ENCODE results near the gene LSM12. TPM values are rescaled to one million over a fixed set of nuclear protein-coding genes. Genes with fewer than 3 reads are reported as not detected.
"Not testable (repeated sequence)": the region's sequence is repeated elsewhere in the genome, so short reads cannot be mapped to it uniquely, and the experiment has no call there.

LSM12 gene
- total RNA-seq, 2 experiments from 2014 or later: 68.3 to 76.8 TPM

- not testable (repeated sequence) for H3K4me3 Mint-ChIP-seq; H3K27ac Mint-ChIP-seq; H3K27me3 Mint-ChIP-seq; H3K9me3 Mint-ChIP-seq (ENCODE audit: low read depth); ATAC-seq; DNase-seq
- CTCF ChIA-PET: interaction anchor here (1.3 kb wide), 1 partner anchor 8 kb away, joined by 4 read pairs; no protein-coding TSS in a partner anchor
- H3K36me3 Mint-ChIP-seq: peaks cover 29% of the 10 kb centered on the region
- peaks cover 14% of the 10 kb centered on the region for H3K4me1 Mint-ChIP-seq
Observed at GRCh38 chr17:44034688-44035087, 31.8 kb downstream of the LSM12 start.

DNA sequence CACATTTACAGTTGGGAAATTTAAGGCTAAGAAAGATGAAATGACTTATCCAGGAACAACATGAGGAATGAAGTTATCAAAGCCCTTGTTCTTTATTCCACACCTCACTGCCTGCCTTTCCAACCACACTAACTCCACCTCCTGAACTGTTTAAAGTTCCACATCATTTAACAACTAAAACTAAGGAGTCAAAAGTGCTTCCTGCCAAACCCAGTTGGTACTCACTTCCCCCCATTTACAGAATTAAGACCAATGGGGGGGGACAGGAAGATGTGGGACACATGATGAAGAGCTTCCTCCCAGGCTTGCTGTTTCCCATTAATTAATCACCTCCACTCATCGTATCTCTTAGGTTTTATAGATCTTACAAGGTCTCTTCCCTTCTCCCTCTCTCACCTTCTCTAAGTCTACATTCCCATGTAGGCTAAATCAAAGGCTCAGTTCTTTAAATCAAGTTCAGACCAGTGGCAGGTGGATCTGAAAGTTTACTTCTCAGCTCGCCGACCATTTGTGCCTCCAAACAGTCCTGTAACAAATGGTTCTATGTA lies 32.5 kb downstream of the LSM12 start:
- CTCF ChIA-PET: interaction anchor here (1.3 kb wide), 1 partner anchor 9 kb away, joined by 4 read pairs; no protein-coding TSS in a partner anchor
- Mint-ChIP-seq H3K27me3 (no peaks in the 10 kb centered on the region), H3K27ac (peak overlapping the region; percentile 71), H3K4me1 (peaks cover 20% of the 10 kb centered on the region), H3K9me3 (ENCODE audit: low read depth) (no peaks in the 10 kb centered on the region), H3K36me3 (peaks cover 27% of the 10 kb centered on the region), H3K4me3 (no peak overlapping the region)
- ATAC-seq (peak; percentile 23), DNase-seq (no peak)

- no peaks in the 10 kb centered on the region for H3K9me3 Mint-ChIP-seq (ENCODE audit: low read depth)
- H3K36me3 Mint-ChIP-seq: peaks cover 22% of the 10 kb centered on the region
- peaks cover 20% of the 10 kb centered on the region for H3K4me1 Mint-ChIP-seq
- peak overlapping the region; percentile 18 for H3K27ac Mint-ChIP-seq
- no peak overlapping the region for H3K4me3 Mint-ChIP-seq
- no peaks in the 10 kb centered on the region for H3K27me3 Mint-ChIP-seq
- CTCF ChIA-PET: interaction anchor here (1.8 to 2.9 kb wide), 2 partner anchors 11 to 152 kb away, joined by 4 to 11 read pairs; no protein-coding TSS in a partner anchor
- no peak for ATAC-seq
- no peak for DNase-seq
Observed at GRCh38 chr17:44030482-44030881, 36.0 kb downstream of the LSM12 start.

DNA sequence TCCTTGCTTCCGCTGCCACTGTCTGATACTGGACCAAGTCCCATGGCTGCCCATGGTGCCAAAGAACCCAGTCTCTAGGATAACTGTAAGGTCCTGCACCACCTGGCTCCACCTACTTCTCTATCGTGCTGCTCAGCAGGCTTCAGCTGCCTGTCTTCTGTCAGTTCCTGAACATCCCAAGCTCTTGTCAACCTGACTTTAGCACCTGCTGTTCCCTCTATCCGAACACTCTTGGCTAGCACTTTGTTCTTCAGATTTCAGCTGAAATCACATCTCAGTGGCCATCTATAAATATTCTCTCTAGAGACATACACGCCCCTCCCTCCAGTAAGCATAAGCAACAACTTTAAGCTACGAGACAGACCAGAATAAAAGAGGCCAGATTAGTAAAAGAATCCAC lies 36.7 kb downstream of the LSM12 start:
- no peaks in the 10 kb centered on the region for H3K9me3 Mint-ChIP-seq (ENCODE audit: low read depth)
- DNase-seq (no peak), ATAC-seq (no peak)
- CTCF ChIA-PET: interaction anchor here (1.1 to 2.9 kb wide), 3 partner anchors 12 to 151 kb away, joined by 4 to 11 read pairs (median 4); no protein-coding TSS in a partner anchor
- no peak overlapping the region for H3K27ac Mint-ChIP-seq
- no peaks in the 10 kb centered on the region for H3K27me3 Mint-ChIP-seq
- no peak overlapping the region for H3K4me3 Mint-ChIP-seq
- H3K36me3 Mint-ChIP-seq: peaks cover 20% of the 10 kb centered on the region
- peaks cover 20% of the 10 kb centered on the region for H3K4me1 Mint-ChIP-seq

- H3K9me3 Mint-ChIP-seq (ENCODE audit: low read depth): no peaks in the 10 kb centered on the region
- CTCF ChIA-PET: interaction anchor here (1.7 to 3.4 kb wide), 2 partner anchors 16 to 264 kb away, joined by 4 to 14 read pairs; no protein-coding TSS in a partner anchor
- ATAC-seq (no peak), DNase-seq (no peak)
- no peaks in the 10 kb centered on the region for H3K36me3 Mint-ChIP-seq
- H3K4me1 Mint-ChIP-seq: peaks cover 9% of the 10 kb centered on the region
- no peak overlapping the region for H3K4me3 Mint-ChIP-seq
- no peaks in the 10 kb centered on the region for H3K27me3 Mint-ChIP-seq
- no peak overlapping the region for H3K27ac Mint-ChIP-seq
Observed at GRCh38 chr17:44024853-44025252, 41.6 kb downstream of the LSM12 start.

DNA sequence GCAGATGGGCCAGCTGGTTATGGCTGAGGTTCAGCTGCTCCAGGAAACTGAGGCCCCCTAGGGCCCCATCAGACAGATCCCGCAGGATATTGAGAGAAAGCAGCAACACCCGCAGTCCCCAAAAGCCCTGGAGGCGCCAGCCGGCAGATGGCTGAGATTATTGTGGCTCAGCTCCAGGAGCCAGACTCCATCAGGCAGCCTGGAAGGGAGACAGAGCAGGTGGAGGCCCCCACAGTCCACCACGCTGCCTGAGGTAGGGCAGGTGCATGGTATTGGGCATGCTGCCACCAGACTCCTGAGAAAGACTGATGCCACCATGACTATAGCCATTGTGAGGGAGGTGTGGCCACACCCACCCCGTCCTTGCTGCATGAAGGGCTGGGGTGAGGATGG lies 42.2 kb downstream of the LSM12 start:
- ATAC-seq (no peak), DNase-seq (no peak)
- Mint-ChIP-seq H3K27ac (no peak overlapping the region), H3K4me3 (no peak overlapping the region), H3K4me1 (peaks cover 4% of the 10 kb centered on the region), H3K36me3 (no peaks in the 10 kb centered on the region), H3K27me3 (no peaks in the 10 kb centered on the region), H3K9me3 (ENCODE audit: low read depth) (no peaks in the 10 kb centered on the region)
- CTCF ChIA-PET: interaction anchor here (1.7 to 3.4 kb wide), 2 partner anchors 17 to 263 kb away, joined by 4 to 14 read pairs; no protein-coding TSS in a partner anchor

DNA sequence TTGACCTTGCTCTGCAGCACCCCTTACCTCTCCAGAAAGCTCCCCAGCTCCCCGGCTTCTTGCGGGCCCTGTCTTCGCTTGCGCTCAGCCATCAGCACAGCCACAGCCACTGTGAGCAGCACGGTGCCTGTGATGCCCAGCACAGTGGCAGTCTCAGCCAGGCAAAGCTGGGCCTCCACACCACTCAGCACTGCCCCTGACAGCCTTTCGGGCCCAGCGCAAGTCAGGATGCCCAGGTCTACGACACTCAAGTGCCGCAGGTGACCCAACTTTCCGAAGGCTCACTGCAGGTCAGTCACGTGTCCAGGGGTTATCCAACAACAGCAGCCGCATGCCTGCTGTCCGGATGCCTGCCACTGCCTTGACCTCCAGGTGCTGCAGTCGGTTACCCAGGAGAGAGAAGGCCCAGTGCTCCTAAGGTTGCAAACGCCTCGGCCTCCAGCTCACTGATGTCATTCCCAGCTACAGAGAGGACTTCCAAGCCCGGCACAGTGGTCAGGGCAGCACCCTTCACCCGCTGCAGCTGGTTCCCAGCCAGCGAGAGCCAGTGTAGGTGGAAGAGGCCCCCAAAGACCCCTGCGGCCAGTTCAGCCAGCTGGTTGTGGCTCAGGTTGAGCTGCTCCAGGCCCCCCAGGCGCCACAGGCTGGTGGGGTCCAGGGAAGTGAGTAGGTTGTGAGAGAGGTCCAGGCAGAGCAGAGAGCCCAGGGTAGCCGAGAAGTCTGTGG lies 42.8 kb downstream of the LSM12 start:
- Mint-ChIP-seq H3K36me3 (no peaks in the 10 kb centered on the region), H3K9me3 (ENCODE audit: low read depth) (no peaks in the 10 kb centered on the region), H3K4me3 (no peak overlapping the region), H3K27ac (no peak overlapping the region), H3K4me1 (no peaks in the 10 kb centered on the region), H3K27me3 (no peaks in the 10 kb centered on the region)
- no peak for DNase-seq
- CTCF ChIA-PET: interaction anchor here (1.6 to 3.4 kb wide), 3 partner anchors 17 to 262 kb away, joined by 4 to 14 read pairs (median 4); no protein-coding TSS in a partner anchor
- no peak for ATAC-seq

- H3K9me3 Mint-ChIP-seq (ENCODE audit: low read depth): no peaks in the 10 kb centered on the region
- H3K27me3 Mint-ChIP-seq: no peaks in the 10 kb centered on the region
- no peaks in the 10 kb centered on the region for H3K4me1 Mint-ChIP-seq
- DNase-seq (no peak), ATAC-seq (no peak)
- no peak overlapping the region for H3K27ac Mint-ChIP-seq
- no peak overlapping the region for H3K4me3 Mint-ChIP-seq
- no peaks in the 10 kb centered on the region for H3K36me3 Mint-ChIP-seq
- CTCF ChIA-PET: interaction anchor here (1.6 to 3.4 kb wide), 2 partner anchors 19 to 78 kb away, joined by 4 to 14 read pairs; no protein-coding TSS in a partner anchor
Observed at GRCh38 chr17:44022246-44022645, 44.2 kb downstream of the LSM12 start.

- not testable (repeated sequence) for H3K4me3 Mint-ChIP-seq; DNase-seq; H3K36me3 Mint-ChIP-seq; ATAC-seq; H3K4me1 Mint-ChIP-seq; H3K27ac Mint-ChIP-seq; H3K27me3 Mint-ChIP-seq; H3K9me3 Mint-ChIP-seq (ENCODE audit: low read depth)
- CTCF ChIA-PET: interaction anchor here (3.4 kb wide), 1 partner anchor 20 kb away, joined by 14 read pairs; no protein-coding TSS in a partner anchor
Observed at GRCh38 chr17:44021227-44021626, 45.2 kb downstream of the LSM12 start.

DNA sequence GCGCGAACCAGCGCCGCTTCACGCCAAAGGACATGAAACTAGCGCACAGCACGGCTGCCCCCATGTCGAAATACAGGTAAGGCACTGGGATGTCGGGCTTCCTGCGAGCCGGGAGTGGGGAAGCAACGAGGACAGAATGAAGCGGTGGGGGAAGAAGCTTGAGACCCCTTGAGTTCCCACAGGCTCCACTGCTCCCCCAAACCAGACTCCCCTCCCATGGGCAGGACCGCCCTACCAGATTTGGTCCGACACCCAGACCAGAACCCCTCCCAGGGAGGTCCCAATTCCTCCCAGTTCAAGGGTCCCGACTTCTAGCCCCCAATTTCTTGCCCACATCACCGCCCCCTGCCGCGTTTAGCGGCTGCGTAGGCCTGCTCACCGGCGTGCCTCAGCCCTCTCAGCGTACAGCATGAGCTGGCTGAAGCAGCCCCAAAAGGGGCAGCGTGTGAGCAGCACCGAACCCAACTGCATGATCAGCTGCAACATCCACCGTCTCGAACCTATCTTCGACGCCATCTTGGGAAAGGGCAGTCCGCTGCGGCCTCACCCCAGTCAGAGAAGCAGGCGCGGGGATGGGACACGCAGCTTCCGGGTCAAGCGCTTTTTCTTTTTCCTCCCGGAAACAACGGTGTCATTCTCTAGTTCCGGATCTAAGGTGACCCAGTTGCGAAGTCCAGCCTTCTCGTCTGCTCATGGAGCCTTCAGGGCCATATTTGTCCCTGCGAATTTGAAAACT lies 51.9 kb downstream of the LSM12 start, which contains the start of gene TMEM101:
Gene TMEM101 (minus strand): TSS at position 527 of the 736 bp plus-strand sequence. CDS start 11 bp downstream, at position 516.
- H3K4me3 Mint-ChIP-seq: peak within 1 kb of the TSS; percentile 93
- H3K4me1 Mint-ChIP-seq: peaks cover 15% of the 10 kb centered on the region
- peaks cover 2% of the 10 kb centered on the region for H3K36me3 Mint-ChIP-seq
- DNase-seq (peak; percentile 94), ATAC-seq (peak; percentile 99)
- H3K27ac Mint-ChIP-seq: peak within 1 kb of the TSS; percentile 96
- no peaks in the 10 kb centered on the region for H3K27me3 Mint-ChIP-seq
- no peaks in the 10 kb centered on the region for H3K9me3 Mint-ChIP-seq (ENCODE audit: low read depth)
- CTCF ChIA-PET: interaction anchor here (0.8 to 1.5 kb wide), 9 partner anchors 17 to 530 kb away, joined by 3 to 7 read pairs (median 3); no protein-coding TSS in a partner anchor

DNA sequence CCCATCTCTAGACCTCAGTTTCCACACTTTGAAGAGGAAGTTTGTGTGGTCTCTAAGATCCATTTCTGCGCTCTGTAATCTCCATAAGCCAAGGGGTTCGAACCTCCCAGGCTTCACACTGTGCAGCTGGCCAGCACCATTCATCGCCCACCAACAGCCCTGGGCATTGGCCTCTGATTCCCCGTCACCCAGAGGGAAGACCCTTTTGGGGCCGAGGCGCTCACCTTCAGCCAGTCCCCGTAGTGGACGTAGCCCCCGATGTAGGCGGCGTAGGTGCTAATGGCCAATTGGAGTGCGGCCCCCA lies 52.4 kb downstream of the LSM12 start:
- no peak for ATAC-seq
- no peak for DNase-seq
- H3K27ac Mint-ChIP-seq: peak overlapping the region; percentile 96

GRCh38 chr17:44012874-44013273 lies 53.6 kb downstream of the LSM12 start:
- no peaks in the 10 kb centered on the region for H3K27me3 Mint-ChIP-seq
- H3K4me1 Mint-ChIP-seq: peaks cover 20% of the 10 kb centered on the region
- no peak overlapping the region for H3K4me3 Mint-ChIP-seq
- peaks cover 2% of the 10 kb centered on the region for H3K36me3 Mint-ChIP-seq
- ATAC-seq: no peak
- CTCF ChIA-PET: interaction anchor here (0.5 to 1.1 kb wide), 3 partner anchors 57 to 111 kb away, joined by 3 read pairs; partner anchors contain the start of gene HDAC5
- no peak overlapping the region for H3K27ac Mint-ChIP-seq
- no peak for DNase-seq
- H3K9me3 Mint-ChIP-seq (ENCODE audit: low read depth): no peaks in the 10 kb centered on the region

More for the DNA sequence above, 52.4 kb downstream of the LSM12 start:
- Mint-ChIP-seq H3K27me3 (no peaks in the 10 kb centered on the region), H3K4me3 (peak overlapping the region; percentile 93), H3K9me3 (ENCODE audit: low read depth) (no peaks in the 10 kb centered on the region), H3K4me1 (peaks cover 15% of the 10 kb centered on the region), H3K36me3 (peaks cover 2% of the 10 kb centered on the region)
- CTCF ChIA-PET: interaction anchor here (1.0 to 1.5 kb wide), 7 partner anchors 18 to 530 kb away, joined by 3 to 7 read pairs (median 3); no protein-coding TSS in a partner anchor

- Mint-ChIP-seq H3K4me3 (no peak overlapping the region), H3K9me3 (ENCODE audit: low read depth) (no peaks in the 10 kb centered on the region), H3K27ac (no peak overlapping the region), H3K4me1 (peaks cover 24% of the 10 kb centered on the region), H3K27me3 (no peaks in the 10 kb centered on the region), H3K36me3 (peaks cover 2% of the 10 kb centered on the region)
- CTCF ChIA-PET: interaction anchor here (1.0 to 1.2 kb wide), 3 partner anchors 29 to 111 kb away, joined by 3 to 5 read pairs (median 3); partner anchors contain the start of gene HDAC5
- ATAC-seq (no peak), DNase-seq (no peak)
Observed at GRCh38 chr17:44012391-44012790, 54.1 kb downstream of the LSM12 start.

Data from activated CD8-positive, alpha-beta memory T cell treated with anti-CD3 and anti-CD28 coated beads, Interleukin-2, amount 10 ng/mL, durations not matched to agents 7 days and 5 days (primary cell).